Thyroid gland (tissue), 4 donors: ENCODE measurements around the gene HIVEP3. TPM values are rescaled to one million over a fixed set of nuclear protein-coding genes. Genes with fewer than 3 reads are reported as not detected.

ENCODE experiments used
- DNase-seq, 2 donors: peaks; one replicate each; pipeline ENCODE4 v3.0.0-alpha.2; 2019
- H3K27ac ChIP-seq, 3 donors: fragments of 200-600 bp; sonication (generic); 1 replicate in 2 of 3; 2 replicates in 1 of 3; pipeline ENCODE4 v1.5.1; 2016 to 2019; ENCODE audit warnings: mild to moderate bottlenecking in 1 of 3, moderate library complexity in 1 of 3
- H3K27me3 ChIP-seq: fragments of 200-600 bp; sonication (generic); one replicate; pipeline ENCODE4 v1.5.1; 2019
- H3K36me3 ChIP-seq, 2 donors: fragments of 200-600 bp; sonication (generic); one replicate each; pipeline ENCODE4 v1.5.1; 2016 to 2019
- H3K4me1 ChIP-seq, 2 donors: fragments of 200-600 bp; sonication (generic); one replicate each; pipeline ENCODE4 v1.5.1; 2017 to 2019
- H3K4me3 ChIP-seq, 3 donors: fragments of 200-600 bp; sonication (generic); replicated peaks in 1 of 3; 1 replicate in 2 of 3; 2 replicates in 1 of 3; pipeline ENCODE4 v1.5.1; 2016; ENCODE audit warnings: mild to moderate bottlenecking in 1 of 3
- H3K9me3 ChIP-seq: fragments of 200-600 bp; sonication (generic); one replicate; pipeline ENCODE4 v1.5.1; 2017
- POLR2A ChIP-seq, 2 donors: fragments of 450-650 bp; IDR thresholded peaks; one replicate each; pipeline ENCODE4 v1.6.1; 2017; ENCODE audit warnings: antibody characterized with exemption in 2 of 2, mild to moderate bottlenecking in 2 of 2, moderate library complexity in 1 of 2
- WGBS, 2 donors: methylation state at CpG; one replicate each; pipeline ENCODE4 v1.1.5; 2017; 5-methylcytosine and 5-hydroxymethylcytosine counted together
- intact Hi-C: fragments of 100-400 bp; cut with DNase I; formaldehyde crosslinking; loops from one replicate; pipeline ENCODE4 v1.15.1; 2023
- total RNA-seq, 4 donors: library from RNA; depleted of rRNA; stranded (reverse); fragments of >200 nt; gene quantifications; one replicate each; pipeline ENCODE4 v1.2.3, GENCODE V29; 2016
- TF ChIP-seq, protein P1 (sequence below), 6 experiments: fragments of 200-600 bp in 3 of 6; fragments of 450-650 bp in 3 of 6; sonication (generic) in 3 of 6; IDR thresholded peaks; one replicate each; pipeline ENCODE4 v1.5.1; 2016 to 2019; ENCODE audit warnings: antibody characterized with exemption in 6 of 6, mild to moderate bottlenecking in 2 of 6, inconsistent platforms in 1 of 6, moderate library complexity in 1 of 6

Gene HIVEP3
- total RNA-seq, 4 donors from 2014 or later = 9.7 to 13.5 (median 12.5) TPM

DNA sequence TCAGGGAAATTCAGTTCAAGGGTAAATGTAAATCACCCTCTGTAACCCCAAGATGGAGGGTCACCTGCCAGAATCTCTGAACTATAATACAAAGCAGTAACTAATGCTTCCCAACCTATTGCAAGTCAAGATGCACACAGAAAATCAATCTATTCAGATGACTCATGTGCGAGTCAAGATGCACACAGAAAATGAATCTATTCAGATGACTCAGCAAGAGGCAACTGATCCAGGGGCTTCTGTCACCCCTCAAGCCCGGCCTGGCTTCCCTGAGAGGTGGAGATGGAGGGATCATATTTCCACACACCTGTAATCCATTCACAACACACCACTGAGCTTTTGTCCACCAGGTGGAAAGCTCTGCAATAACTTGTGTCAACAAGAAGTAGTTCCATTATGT is 17.4 kb upstream of the HIVEP3 start:
- Histone ChIP-seq H3K9me3 (no peaks in the 10 kb centered on the region), H3K4me3 (no peak overlapping the region), H3K36me3 (no peaks in the 10 kb centered on the region), H3K4me1 (no peaks in the 10 kb centered on the region), H3K27ac (no peak overlapping the region), H3K27me3 (no peaks in the 10 kb centered on the region)
- intact Hi-C loops = no loop called here
- TF ChIP-seq, protein P1, sequence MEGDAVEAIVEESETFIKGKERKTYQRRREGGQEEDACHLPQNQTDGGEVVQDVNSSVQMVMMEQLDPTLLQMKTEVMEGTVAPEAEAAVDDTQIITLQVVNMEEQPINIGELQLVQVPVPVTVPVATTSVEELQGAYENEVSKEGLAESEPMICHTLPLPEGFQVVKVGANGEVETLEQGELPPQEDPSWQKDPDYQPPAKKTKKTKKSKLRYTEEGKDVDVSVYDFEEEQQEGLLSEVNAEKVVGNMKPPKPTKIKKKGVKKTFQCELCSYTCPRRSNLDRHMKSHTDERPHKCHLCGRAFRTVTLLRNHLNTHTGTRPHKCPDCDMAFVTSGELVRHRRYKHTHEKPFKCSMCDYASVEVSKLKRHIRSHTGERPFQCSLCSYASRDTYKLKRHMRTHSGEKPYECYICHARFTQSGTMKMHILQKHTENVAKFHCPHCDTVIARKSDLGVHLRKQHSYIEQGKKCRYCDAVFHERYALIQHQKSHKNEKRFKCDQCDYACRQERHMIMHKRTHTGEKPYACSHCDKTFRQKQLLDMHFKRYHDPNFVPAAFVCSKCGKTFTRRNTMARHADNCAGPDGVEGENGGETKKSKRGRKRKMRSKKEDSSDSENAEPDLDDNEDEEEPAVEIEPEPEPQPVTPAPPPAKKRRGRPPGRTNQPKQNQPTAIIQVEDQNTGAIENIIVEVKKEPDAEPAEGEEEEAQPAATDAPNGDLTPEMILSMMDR (IDR thresholded peaks at IDR 0.05) = no peak
- TF ChIP-seq POLR2A (IDR thresholded peaks at IDR 0.05) = no peak
- no peak for DNase-seq
- 53 to 61% methylated on average over 2 of the region's 2 CpGs for WGBS, 2 donors

DNA sequence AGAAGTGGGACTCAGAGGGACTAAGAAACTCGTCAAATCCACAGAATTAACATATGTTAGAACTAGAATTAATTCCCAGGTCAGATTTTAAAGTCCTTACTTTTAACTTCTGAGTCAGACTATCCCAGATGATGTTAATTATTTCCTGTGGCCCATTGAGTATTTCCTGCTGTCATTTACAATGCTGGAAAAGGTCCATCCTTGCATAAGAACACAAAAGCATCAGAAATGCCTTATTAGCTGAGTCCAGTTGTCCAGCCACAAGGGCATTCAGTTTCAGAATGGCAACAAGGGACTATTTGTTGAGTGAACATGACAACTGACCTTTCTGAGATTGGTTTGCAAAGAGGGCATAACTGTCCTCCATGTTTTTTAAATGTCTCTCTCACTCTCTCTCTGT is 16.5 kb upstream of the HIVEP3 start:
- Histone ChIP-seq H3K4me3 (no peak overlapping the region), H3K36me3 (no peaks in the 10 kb centered on the region), H3K27ac (no peak overlapping the region), H3K4me1 (no peaks in the 10 kb centered on the region), H3K27me3 (no peaks in the 10 kb centered on the region), H3K9me3 (no peaks in the 10 kb centered on the region)
- TF ChIP-seq, protein P1 (IDR thresholded peaks at IDR 0.05) = no peak
- TF ChIP-seq POLR2A (IDR thresholded peaks at IDR 0.05) = no peak
- WGBS, 2 donors = 72 to 76% methylated on average over 1 of the region's 1 CpG
- intact Hi-C loops = no loop called here
- no peak for DNase-seq

GRCh38 chr1:41933106-41933505 is 14.4 kb upstream of the HIVEP3 start:
- no peak overlapping the region for H3K4me3 ChIP-seq
- DNase-seq = no peak
- H3K27ac ChIP-seq = no peak overlapping the region
- WGBS, 2 donors = 97 to 98% methylated on average over 1 of the region's 1 CpG
- no peaks in the 10 kb centered on the region for H3K9me3 ChIP-seq
- intact Hi-C loops = no loop called here
- no peaks in the 10 kb centered on the region for H3K27me3 ChIP-seq
- no peaks in the 10 kb centered on the region for H3K4me1 ChIP-seq
- TF ChIP-seq POLR2A (IDR thresholded peaks at IDR 0.05) = no peak
- TF ChIP-seq, protein P1 (IDR thresholded peaks at IDR 0.05) = no peak
- no peaks in the 10 kb centered on the region for H3K36me3 ChIP-seq

DNA sequence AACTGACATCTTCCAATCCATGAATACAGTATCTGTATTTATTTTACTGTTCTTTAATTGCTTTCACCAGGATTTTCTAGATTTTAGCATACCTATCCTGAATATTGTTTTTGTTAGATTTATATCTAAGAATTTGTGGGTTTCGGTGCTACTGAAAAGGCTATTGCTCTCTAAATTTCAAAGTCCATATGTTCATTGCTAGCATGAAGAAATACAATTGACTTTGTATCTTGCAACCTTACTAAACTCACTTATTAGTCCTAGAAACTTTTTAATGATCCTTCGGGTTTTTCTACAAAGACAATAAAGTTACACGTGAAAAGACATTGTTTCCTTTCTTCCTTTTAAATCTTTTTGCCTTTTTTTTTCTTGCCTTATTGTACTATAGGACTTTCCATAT is 12.9 kb upstream of the HIVEP3 start:
- no peaks in the 10 kb centered on the region for H3K9me3 ChIP-seq
- peaks cover 3 to 9% of the 10 kb centered on the region in 2 donors for H3K4me1 ChIP-seq
- no peak for TF ChIP-seq POLR2A (IDR thresholded peaks at IDR 0.05)
- TF ChIP-seq, protein P1 (IDR thresholded peaks at IDR 0.05) = no peak
- no peaks in the 10 kb centered on the region for H3K27me3 ChIP-seq
- H3K4me3 ChIP-seq = no peak overlapping the region
- intact Hi-C loops = no loop called here
- no peak for DNase-seq
- no peak overlapping the region for H3K27ac ChIP-seq
- no peaks in the 10 kb centered on the region for H3K36me3 ChIP-seq
- 83 to 85% methylated on average over 3 of the region's 3 CpGs for WGBS, 2 donors

DNA sequence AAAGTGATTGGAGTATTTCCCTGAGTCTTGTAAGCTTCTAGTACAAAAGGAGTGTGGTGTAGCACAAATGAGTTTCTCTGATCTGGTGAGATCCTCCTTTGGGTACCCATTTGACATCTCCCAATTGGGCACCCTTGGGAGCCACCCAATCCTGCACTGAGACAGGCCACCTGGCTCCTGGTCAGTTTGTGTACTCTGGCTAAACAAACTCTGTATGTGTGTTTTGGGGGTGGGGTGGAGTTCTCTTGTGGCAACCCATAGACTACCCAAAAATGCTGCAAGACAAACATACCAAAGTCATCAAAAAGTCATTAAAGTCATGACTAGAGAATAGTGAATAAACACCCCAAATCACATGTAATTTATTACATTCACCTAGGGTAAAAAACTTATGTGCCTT is 8.4 kb upstream of the HIVEP3 start:
- Histone ChIP-seq H3K36me3 (no peaks in the 10 kb centered on the region), H3K4me1 (peaks cover 3 to 9% of the 10 kb centered on the region in 2 donors), H3K4me3 (no peak overlapping the region), H3K27ac (no peak overlapping the region), H3K27me3 (no peaks in the 10 kb centered on the region), H3K9me3 (no peaks in the 10 kb centered on the region)
- no peak for DNase-seq
- no peak for TF ChIP-seq POLR2A (IDR thresholded peaks at IDR 0.05)
- TF ChIP-seq, protein P1 (IDR thresholded peaks at IDR 0.05) = no peak
- intact Hi-C loops = no loop called here
